GM18507 (cell line): ENCODE data around the gene PTH2R.
"Not testable (repeated sequence)": the region's sequence is repeated elsewhere in the genome, so short reads cannot be mapped to it uniquely, and the experiment has no call there.

Experiments used
- DNase-seq: peaks from one replicate; pipeline ENCODE4 v3.0.0; 2011; ENCODE audit warnings: low read depth; ENCODE audit not compliant: insufficient read length; ENCODE audit errors: extremely low spot score
- FAIRE-seq: peaks from 2 replicates; lab custom pipeline; 2011; peaks lifted over from hg19 to GRCh38; lab: Jason Lieb, UNC

Gene PTH2R

GRCh38 chr2:208525165-208525564 is 118.6 kb downstream of the PTH2R start:
- FAIRE-seq, DNase-seq: not testable (repeated sequence)

GRCh38 chr2:208529796-208530195 is 123.2 kb downstream of the PTH2R start:
- no peak for DNase-seq
- no peak for FAIRE-seq

GRCh38 chr2:208531361-208531760 is 124.8 kb downstream of the PTH2R start:
- FAIRE-seq, result no peak
- DNase-seq, result no peak

GRCh38 chr2:208535578-208535977 is 129.0 kb downstream of the PTH2R start:
- not testable (repeated sequence) for FAIRE-seq, DNase-seq

GRCh38 chr2:208541461-208541988 is 134.9 kb downstream of the PTH2R start:
- no peak for FAIRE-seq
- no peak for DNase-seq

GRCh38 chr2:208541989-208542464 is 135.4 kb downstream of the PTH2R start:
- DNase-seq, result no peak
- no peak for FAIRE-seq

- no peak for DNase-seq
- FAIRE-seq, result no peak
Observed at GRCh38 chr2:208542465-208543041, 136.0 kb downstream of the PTH2R start.
